Measurements from ENCODE around the gene GPR150.
"Not testable (repeated sequence)": the region's sequence is repeated elsewhere in the genome, so short reads cannot be mapped to it uniquely, and the experiment has no call there.

The GPR150 gene

DNA sequence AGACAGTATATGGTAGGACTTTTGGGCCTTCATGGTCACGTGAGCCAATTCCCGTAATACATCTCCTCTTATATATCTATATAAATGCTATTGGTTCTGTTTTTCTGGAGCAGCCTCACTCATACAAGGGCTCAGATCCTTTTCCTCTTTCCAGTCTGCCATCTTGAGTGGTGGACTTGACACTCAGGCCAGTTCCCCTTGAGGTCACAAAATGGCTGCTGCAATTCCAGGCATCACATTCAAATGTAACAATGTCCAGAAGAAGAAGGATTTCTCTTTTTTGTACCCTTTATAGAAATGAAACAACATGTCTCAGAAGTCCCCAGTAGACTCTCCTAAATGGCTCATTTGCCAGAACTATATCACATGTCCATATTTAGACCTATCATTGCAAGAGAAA is 4.5 kb downstream of the GPR150 start:
- no peak for DNase-seq

DNA sequence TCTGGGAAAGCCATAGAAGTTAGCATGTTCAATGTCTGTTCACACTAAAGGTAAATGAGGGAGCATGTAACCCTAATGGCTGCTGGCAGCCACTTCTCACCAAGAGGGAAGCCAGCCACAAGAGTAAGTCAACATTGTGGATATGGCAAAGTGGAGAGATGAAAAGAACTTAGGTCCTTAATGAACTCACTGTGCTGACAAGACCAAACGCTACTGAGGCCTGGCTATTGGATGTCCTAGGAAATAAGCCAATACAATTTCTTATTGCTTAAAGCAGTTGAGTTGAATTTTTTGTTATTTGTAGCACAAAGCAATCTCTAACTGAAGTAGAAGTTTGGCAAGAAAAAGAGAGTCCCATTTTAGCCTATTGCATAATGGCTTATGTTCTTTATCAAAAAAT is 6.8 kb downstream of the GPR150 start:
- no peak for DNase-seq

DNA sequence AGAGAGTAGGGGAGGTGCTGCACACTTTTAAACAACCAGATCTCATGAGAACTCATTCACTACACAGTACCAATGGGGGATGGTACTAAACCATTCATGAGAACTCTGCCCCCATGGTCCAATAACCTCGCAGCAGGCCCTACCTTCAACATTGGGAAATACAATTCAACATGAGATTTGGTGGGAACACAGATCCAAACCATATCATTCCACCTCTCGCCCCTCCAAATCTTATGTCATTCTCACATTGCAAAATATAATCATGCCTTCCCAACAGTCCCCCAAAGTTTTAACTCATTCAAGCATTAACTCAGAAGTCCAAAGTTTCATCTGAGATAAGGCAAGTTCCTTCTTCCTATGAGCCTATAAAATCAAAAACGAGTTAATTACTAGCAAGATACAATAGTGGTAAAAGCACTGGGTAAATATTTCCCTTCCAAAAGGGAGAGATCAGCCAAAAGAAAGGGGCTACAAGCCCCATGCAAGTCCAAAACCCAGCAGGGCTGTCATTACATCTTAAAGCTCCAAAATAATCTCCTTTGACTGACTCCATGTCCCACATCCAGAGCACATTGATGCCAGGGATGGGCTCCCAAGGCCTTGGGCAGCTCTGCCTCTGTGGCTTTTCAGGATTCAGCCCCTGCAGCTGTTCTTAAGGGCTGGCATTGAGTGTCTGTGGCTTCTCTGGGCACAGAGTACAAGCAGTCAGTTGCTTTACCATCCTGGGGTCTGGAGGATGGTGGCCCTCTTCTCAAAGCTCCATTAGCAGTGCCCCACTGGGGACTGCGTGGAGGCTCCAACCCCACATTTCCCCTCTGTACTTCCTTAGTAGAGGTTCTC is 8.3 kb downstream of the GPR150 start:
- no peak for DNase-seq

DNA sequence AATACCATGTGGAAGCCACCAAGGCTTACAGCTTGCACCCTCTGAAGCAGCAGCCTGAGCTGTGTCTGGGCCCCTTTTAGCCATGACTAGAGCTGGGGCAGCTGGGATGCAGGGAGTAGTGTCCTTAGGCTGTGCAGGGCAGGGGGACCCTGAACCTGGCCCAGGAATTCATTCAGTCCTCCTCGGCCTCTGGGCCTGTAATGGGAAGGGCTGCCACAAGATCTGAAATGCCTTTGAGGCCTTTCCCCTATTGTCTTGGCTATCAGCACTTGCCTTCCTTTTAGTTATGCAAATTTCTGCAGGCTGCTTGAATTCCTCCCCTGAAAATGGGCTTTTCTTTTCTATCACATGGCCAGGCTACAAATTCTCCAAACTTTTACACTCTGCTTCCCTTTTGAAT is 9.0 kb downstream of the GPR150 start:
- DNase-seq = no peak

DNA sequence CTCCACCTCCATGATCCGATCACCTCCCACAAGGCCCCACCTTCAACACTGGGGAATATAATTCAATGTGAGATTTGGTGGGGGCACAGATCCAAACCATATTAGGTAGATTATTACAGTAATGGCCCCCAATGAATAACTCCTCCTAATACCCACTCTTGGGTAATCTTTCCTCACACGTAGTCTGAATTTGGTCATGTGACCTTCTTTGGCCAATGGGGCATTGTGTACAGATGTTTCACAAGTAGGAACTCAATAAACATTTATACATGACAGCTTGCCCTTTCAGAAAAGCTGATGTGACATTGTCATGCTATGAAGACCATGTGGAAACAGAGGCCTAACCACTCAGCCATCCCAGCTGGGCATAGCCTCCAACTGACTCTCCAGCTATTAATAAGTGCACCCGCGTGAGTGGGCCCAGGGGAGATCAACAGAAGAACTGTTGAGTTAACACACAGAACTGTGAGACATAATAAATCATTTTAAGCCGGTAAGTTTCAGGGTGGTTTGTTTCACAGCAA is 10.6 kb downstream of the GPR150 start:
- DNase-seq = no peak

DNA sequence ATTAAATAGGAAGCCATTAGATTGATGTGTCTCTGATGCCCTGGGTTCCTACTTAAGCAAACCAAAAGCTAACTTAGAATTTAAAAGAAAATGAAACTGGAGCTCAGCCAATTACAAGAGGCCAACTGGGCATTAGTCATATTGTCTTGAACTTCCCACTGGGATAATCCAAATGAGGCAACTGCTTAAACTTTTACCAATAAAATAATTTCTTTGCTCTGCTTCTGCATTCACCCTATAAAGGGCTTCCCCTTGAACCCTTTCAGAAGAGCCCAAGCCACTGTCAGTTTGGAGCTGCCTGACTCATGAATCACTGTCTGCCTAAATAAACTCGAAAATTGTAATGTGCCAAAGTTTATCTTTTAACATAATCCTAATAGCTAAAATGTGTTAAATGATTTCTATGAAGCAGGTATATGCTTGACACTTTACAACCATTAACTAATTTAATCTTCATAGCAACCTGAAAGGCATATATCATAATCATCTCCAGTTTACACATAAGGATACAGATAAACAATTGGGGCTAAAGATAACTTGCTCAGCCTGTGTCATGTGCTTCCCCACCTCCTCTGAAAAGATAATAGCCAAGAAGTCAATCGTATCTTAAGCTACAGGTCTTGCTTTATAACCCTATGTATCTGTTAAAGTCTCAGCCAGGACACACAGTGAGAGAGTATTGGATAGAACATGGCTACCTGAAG is 11.5 kb downstream of the GPR150 start:
- peak; percentile 83 for DNase-seq

DNA sequence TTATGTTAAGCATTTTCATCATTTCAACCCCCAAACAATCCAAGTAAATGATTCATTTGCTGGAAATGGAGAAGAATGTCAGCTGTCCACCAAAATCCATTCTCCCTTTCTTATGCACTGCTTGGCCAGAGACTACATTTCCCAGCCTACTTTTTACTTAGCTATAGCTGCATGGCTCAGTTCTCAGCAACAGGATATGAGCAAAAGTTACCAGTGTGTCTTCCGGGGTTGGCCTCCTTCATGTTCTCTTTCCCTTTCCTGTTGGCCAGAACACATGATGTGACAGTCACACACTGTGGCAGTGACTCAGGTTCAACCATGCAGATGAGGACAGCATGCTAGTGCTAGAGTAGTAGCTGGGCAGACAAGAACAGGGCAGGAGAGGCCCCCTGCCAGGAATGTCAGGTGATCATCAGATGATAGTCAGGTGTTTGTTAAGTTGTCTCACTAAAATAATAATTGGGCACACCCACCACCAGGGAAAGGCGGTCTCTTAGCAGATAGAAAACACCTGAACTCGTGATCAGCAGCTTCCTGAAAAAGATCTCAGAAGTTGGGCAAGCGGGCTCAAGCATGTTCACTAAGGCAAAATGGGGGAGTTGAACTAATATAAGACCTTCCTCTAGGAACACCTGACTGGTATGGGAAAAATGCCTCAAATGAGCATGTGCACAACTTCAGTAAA is 12.2 kb downstream of the GPR150 start:
- DNase-seq = peak; percentile 72

DNA sequence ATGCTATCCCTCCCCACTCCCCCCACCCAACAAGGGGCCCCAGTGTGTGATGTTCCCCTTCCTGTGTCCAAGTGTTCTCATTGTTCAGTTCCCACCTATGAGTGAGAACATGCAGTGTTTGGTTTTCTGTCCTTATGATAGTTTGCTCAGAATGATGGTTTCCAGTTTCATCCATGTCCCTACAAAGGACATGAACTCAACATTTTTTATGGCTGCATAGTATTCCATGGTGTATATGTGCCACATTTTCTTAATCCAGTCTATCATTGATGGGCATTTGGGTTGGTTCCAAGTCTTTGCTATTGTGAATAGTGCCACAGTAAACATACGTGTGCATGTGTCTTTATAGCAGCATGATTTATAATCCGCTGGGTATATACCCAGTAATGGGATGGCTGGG is 13.1 kb downstream of the GPR150 start:
- DNase-seq = not testable (repeated sequence)

DNA sequence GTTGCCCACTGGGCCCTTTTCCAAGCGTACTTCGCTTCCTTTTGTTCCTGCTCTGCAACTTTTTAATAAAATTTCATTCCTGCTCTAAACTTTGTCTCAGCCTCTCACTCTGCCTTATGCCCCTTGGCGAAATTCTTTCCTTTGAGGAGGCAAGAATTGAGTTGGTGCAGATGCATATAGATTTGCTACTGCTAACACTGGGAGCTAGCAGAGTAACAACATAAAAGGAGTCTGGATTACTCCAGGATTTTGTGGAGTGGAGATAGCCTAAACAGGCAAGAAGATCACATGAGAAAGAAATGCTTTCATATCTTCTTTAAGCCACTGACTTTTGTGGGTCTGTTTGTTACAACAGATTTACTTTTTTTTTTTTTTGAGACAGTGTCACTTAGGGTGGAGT is 13.8 kb downstream of the GPR150 start:
- no peak for DNase-seq

DNA sequence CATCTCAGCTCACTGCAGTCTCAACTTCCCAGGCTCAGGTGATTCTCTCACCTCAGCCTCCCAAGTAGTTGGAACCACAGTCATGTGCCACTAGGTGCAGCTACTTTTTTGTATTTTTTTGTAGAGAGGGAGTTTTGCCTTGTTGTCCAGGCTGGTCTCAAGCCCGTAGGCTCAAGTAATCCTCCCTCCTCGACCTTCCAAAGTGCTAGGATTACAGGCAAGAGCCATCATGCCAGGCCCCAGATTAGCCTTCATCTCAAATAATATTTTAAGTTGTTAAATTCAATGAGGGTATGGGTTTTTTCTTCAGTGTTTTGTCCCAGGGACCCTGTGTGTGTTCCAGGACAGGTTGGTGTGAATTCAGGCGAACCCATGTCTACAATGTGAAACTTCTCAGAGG is 14.2 kb downstream of the GPR150 start:
- no peak for DNase-seq

DNA sequence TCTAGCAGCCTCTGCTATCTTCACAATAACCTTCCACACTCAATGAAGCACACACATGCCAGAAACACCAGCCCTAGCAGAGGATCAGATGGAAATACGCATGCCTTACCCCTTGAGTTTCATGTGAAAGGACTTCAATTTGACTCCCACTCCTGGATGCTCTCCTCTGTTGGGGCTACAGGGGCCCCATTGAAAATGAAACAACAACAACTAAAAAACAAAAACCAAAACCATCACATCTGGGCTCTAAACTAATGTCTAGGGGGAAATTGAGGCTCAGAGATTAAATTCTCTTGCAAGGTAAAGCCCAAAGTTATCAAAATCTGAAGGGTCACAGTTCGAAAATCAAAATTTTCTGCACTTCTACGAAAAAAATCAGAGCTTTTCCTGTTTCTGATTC is 18.7 kb downstream of the GPR150 start:
- DNase-seq = no peak

DNA sequence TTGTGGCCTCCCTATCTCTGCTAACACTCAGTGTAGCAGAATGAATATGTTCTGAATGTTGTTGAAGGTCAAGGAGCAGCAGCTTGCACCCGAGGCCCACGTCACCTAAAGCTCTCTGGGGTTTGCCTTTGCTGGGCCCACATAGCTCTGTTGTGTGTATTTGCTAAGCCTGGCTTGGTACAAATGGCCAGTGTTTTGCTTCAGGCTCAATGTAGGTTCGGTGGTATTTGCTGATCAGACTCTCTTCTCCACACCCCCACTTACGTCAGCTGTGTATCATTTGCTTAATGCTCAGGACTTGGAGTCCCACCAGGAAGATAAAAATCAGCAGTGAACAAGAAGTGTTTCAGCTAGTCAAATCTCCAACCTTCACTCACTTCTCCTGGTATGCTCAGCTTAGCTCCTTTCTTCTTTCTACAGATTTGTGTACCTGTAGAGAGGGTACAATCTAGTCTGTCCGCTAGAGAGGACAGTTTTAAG is 21.9 kb downstream of the GPR150 start:
- DNase-seq = no peak

DNA sequence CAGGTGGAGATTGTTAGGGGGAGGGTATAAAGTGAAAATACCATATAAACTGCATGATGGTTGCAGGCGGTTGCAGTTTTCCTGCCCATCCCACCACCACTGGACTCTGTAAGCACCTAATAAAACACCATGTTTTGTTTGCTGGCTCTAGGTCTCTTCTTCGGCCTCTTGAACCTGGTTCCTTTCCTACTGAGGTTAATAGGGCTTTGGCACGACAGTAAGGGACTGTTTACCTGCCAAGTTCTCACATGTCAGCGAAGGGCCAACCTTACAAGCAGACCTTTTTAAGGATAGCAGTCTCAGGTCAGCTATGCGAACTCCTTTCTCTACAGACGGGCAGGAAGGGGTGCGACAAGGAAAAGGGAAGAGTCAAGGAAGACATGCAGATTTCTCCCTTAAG is 23.3 kb downstream of the GPR150 start:
- no peak for DNase-seq

DNA sequence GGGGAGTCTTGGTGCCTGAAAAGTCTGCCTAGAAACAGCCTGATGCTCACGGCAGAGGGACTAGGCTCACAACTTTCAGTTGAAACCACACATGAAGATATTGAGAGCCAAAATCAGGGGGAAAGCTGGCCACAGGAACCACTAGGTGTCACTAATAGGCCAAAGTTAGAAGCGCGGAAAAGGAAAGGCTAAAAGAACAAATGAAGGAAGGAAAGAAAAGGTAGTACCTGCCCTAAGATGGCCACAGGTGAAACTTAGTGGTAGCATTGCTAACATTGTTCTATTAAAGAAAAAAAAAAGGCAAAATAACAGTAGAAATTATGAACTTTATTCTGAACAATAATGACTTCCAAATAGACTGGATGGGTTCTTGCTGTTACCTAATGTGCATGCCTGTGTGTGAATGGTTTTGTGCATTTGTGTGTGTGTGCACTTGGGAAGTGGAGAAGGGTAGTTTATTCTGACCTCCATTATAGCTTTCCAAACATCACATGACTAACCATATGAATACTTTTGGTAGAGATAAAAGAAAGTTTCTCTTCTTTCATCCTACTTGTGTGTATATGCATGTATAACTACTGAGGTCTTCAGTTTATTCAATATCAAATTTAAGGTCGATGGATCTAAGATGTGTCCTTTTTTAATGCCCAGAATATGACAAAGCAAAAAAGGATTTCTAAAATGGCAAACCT is 24.6 kb downstream of the GPR150 start:
- DNase-seq = peak; percentile 60

DNA sequence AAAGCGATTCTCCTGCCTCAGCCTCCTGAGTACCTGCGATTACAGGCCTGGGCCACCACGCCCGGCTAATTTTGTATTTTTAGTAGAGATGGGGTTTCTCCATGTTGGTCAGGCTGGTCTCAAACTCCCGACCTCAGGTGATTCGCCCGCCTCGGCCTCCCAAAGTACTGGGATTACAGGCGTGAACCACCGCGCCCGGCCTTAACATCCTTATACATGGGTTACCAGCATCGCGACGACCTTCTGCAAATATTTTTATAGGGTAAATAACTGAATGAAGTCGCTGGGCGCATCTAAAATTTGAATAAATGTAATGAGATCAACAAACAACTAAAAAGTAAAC is 26.3 kb downstream of the GPR150 start:
- not testable (repeated sequence) for DNase-seq

DNA sequence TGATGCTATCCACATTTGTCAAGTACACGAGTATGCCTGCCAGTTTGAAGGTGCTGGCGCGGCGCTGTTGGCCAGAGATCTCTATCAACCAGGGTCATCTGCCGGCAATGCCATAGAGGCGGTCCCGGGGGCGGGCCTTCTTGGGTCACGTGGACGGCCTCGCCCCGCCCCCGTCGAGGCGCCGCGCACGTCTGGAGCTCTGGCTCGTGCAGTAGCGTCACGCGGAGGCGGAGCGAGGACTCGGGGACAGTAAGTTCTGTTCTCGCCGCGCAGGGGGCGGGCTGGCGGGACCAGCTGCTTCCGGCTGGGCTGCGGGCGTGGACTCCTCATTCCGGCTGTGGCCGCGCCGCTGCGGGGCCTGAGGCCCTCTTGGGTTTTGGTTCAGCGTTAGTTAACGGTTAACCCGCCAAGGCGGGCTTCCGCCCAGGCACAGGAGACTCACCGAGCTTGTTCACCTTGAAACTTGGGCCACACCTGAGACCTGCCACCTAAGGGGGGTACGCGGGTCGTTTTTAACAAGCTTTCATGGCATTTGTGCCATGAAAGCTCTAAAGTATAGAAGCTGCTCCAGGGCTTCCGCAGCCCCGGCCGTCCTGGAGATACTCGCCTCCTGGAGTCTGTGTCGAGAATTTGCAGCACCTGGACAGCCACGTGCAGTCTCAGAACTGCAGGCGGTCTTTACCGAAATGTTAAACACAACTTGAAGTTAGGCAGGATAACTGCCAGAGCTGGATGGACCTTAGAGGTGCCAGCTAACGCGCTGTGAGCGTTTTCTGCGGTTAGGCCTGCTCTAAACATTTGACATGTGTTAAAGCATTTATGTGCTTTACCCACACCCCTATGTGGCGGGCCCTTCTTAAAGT is 26.9 kb downstream of the GPR150 start, which contains the start of gene RFESD:
Gene RFESD, plus strand, starts transcription at position 209 of the 863 bp plus-strand sequence. CDS start 5,495 bp downstream, outside the sequence.
- peak; percentile 97 for DNase-seq

DNA sequence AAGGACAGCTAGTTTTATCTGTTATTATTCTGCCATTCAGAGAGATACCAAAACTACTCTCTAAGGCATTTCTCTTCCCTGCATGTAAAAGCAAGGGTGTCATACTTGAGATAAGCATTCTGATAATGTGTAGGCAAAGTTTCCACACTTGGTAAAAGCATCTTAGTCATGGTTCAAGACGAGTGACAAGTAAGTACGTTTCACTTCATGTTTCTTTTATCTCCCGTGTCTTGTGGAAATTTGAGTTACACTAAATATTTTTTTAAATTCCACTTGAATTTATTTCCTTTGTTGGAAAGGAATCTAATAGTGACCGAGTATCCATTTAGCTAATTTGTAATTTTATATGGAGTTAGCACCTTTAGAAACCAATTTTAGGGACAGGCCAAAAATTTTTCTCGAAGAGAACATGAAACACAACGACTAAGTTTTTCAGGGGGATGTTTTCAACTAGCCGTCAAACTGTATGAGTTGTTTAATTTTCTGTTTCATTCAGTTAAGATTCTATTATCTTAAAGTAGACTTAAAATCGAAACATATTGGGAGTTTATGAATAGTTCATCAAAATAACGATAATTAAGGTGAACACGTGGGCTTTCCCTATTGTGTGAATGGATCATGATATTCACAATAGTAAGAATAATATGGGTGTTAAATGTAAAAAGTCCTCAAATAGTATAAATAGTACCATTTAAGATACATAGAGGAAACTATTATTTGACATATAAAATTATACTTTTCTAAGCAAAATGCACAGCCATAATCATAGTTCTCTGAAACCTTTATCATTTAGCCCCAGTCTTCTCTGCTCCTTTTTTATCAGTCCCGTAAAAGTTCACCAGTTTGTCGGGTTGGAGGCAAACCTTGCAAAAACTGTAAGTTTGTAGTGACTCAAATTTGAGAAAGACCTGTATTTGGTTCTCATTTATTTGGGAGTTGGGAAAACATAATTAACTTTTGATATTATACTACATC is 28.3 kb downstream of the GPR150 start:
- no peak for DNase-seq

DNA sequence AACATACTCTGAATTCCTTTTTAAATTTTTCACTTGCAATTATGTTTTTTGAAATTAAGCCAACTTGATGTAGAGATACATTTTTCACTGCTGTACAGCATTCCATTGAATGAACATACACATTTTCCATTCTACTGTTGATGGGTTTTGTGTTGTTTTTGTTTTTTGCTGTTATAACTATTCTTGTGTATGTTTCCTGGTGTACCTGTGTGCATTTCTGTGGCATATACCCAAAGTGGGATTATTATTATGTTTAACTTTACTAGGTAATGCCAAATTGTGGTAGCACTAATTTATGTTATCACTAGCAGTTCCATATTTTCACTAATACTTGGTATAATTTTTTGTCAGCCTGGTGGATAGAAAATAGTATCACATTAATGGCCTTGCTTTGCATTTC is 29.4 kb downstream of the GPR150 start:
- DNase-seq = no peak

DNA sequence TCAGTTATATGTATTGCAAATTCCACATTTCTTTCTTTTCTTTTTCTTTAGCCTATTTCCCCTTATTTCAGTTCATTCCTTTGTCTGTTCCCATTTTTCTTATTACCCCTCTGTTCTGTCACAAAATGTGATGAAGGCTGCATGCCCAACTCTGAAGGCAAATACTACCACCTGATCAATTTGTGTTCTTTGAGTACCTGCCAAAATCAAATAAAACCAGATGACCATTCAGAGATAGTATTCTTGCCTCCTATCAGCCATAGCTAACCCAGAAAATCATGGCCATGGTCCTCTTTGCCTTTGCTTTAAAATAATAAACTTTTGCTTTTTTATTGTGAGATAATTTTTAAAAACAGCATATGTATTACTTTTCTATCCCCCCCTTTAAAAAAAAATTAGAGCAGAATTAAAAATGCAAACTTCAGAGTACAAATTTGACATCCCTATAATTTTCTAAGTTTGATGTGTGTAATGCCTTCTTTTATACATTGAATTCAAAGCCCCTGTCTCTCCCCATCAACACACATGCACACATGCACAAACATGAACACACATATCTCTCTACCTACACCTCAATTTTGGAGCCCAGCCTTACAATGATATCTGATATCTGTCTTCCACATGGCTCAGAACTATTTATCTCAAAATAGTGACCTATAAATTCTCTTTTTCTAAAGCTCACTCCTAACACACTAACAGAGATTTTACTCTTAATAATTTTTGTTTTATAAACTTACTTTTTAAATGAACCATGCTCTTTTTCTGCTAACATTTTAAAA is 30.1 kb downstream of the GPR150 start:
- no peak for DNase-seq
